HG02798 (cell line): ENCODE measurements around the gene NSRP1.
"Not testable (repeated sequence)": the region's sequence is repeated elsewhere in the genome, so short reads cannot be mapped to it uniquely, and the experiment has no call there.

Experiments used
- ATAC-seq: cut with Tn5 transposase; IDR thresholded peaks from one replicate; pipeline ENCODE4 v1.9.1; 2021; ENCODE audit warnings: mild to moderate bottlenecking; ENCODE audit not compliant: unreplicated experiment, poor library complexity

Gene NSRP1

GRCh38 chr17:30116661-30117551 lies at the start of gene NSRP1:
Gene NSRP1, plus strand, starts transcription at chr17:30116816. Its CDS starts 28 bp downstream, at chr17:30116844.
- peak; percentile 93 for ATAC-seq

- ATAC-seq, result no peak
These were observed 48.2 kb upstream of the NSRP1 start for GRCh38 chr17:30068465-30068864.

GRCh38 chr17:30074254-30074653 lies 42.4 kb upstream of the NSRP1 start:
- no peak for ATAC-seq

DNA sequence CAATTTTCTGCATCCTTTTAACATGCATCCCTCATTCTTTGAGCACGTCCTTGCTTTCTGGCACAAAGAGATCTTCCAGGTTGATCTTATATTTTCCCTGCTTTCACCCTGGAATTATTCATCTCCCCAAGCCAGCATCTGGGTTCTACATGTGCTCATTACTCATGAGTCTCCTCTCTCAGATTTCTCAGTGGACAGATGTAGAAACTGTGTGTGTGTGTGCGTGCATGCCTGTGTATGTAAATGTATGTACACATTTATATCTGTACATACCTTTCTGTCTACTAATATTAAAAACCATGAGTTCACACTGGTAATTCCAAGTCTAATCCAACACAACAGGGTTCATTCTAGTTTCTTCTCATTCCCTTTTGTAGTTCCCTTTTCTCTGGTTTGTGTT lies 41.9 kb upstream of the NSRP1 start:
- no peak for ATAC-seq

GRCh38 chr17:30082773-30083172 lies 33.8 kb upstream of the NSRP1 start:
- ATAC-seq, result no peak

DNA sequence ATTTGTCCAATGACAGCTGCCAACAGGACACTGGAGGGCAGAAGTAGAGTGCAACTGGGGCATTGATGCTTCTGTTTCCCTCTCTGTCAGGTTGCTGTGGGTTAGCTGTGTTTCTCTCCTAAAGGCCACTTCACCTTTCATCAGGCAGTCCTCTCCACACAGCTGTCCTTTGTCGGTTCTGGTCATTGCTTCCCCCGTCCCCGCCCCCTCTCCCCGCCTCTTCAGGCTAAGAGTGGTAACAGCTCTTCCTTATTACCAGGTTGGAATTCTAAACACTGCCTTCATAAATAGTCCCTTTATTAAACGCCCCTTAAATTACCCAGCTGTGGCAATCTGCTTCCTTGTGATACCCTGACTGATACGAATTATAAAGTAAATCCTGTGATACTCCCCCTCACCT lies 31.8 kb upstream of the NSRP1 start:
- ATAC-seq, result no peak

DNA sequence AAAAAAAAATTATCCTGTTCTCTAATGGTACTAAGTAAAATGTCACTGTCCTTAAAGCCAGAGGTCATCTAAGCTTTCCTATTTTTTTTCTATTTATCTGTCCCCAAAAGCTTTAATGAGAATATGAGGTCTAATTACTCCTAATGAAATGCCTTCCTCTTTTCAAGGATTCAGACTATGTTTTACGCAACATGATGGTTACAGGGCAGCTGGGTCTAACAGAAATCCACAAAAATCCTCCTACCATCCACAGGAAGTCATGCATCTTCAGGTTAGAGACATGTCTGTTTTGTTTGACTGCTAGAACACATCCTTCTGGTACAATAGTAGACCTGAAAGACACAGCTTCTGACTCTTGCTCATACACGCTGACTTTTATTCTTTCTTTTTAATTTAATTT lies 29.7 kb upstream of the NSRP1 start:
- ATAC-seq, result no peak

- not testable (repeated sequence) for ATAC-seq
These were observed 29.2 kb upstream of the NSRP1 start for GRCh38 chr17:30087431-30087830.

GRCh38 chr17:30091121-30091670 lies 25.4 kb upstream of the NSRP1 start:
- ATAC-seq, result no peak

DNA sequence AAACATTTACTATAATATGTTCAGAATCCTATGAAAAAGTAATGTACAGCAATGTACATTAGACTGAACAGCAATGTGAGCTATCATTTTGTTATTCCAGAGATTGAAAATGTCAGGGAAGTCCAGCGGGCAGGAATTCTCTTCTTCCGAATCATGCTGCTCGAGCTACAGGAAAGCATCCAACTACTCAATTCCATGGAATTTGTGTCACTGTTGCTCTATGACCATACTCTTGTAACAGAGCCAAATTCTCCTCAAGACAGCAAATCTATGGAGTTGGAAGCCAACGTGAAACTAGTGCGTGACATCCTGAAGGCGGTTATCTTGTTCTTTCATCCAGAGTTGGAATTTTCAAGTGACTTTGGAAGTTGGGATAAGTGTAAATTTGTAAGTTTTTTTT lies 24.8 kb upstream of the NSRP1 start:
- no peak for ATAC-seq

GRCh38 chr17:30092886-30093285 lies 23.7 kb upstream of the NSRP1 start:
- no peak for ATAC-seq

DNA sequence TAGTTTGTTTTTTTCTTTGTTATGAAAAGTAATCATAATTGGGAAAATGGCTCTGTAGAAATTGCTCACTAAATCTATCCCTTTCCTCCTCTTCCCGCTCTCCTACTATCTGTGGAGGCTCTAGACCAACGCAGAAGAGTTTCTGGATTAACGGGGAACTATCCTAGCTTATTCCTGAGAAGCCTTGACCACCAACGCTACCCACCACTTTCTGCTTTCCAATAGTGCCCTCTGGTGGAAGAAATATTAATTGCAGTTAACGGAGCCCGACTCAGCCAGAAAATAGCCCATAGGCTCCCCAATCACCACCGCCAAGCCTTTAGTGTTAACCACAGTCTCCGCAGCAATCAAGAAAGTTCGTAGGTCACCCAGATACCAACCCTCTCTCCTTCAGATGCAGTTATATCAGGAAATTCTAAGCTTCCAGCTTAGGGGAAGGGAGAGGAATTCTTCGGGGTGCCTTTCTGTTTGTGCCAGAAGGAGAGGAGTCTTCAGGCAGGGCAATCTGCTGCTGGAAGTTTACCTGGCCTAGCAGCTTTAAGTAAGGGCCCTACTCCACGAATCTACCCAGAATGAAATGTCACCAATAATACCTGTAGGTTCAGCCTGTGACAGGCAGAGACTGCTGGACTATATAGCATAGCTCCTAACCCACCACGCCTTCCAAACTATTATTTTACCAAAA lies 23.0 kb upstream of the NSRP1 start:
- no peak for ATAC-seq

GRCh38 chr17:30095507-30096244 lies 20.9 kb upstream of the NSRP1 start:
- ATAC-seq, result no peak

DNA sequence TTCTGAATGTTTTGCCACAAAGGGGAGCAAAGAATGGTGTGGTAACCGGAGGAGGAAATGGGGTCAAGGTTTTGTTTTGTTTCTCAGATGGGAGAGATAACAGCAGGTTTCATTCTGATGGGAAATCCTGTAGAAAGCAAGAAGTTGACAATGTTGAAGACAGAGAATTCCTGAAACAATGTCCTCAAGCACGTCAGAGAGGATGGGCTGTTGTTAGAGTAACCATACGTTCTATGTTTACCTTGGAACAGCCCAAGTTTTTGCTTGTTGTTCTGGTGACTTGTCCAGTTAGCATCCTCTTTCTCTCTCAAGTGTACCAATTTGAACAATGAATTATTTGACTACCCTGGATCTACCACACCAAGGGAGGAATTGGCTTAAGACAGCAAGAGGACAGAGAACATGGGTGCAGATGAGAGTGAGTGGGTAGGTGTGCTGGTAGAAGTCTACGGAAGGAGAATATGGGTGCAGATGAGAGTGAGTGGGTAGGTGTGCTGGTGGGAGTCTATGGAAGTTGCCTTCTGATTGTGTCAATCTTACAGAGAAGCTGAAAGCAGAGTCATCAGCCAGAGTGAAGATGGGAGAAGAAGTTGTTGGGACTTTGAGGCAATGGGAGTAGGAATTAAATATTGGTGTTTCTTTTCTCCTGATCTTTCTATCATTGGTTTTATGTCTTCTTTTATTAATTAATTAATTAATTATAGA lies 14.8 kb upstream of the NSRP1 start:
- ATAC-seq, result no peak

DNA sequence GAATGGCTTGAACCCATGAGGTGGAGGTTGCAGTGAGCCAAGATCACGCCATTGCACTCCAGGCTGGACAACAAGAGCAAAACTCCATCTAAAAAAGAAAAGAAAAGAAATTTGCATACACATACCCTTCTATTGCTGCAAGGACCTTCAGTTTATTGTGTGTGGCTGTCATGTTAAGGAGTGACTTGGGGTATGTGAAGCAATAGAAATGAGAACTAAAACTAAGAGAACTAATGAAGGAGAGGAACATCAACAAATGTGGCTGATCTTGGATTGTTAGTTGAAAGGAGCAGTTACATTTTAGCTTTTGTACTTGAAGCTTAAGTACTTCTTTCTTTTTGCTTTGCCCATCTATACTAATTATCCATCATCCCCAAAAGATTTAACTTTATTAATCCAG lies 12.7 kb upstream of the NSRP1 start:
- no peak for ATAC-seq

- ATAC-seq, result peak; percentile 67
These were observed 11.9 kb upstream of the NSRP1 start for GRCh38 chr17:30104575-30105339.

DNA sequence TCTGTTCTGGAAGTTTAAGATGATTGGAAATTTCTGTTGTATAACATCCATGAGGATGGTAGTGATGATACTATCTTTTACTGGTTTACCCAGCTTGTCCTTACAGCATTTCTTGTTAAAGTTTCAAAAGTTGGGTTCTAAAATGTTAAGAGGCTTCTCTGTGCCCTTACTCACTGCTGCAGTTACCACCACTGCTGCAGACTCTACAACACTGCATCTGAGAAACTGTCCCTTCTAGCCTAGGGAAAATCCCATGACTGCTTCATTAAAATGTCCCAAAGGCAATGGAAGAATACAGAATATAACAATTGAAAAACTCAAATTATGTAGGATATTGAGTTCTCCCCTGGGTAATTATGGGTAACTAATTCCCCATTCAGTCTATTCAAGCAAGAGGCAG lies 3.8 kb upstream of the NSRP1 start:
- ATAC-seq, result no peak

DNA sequence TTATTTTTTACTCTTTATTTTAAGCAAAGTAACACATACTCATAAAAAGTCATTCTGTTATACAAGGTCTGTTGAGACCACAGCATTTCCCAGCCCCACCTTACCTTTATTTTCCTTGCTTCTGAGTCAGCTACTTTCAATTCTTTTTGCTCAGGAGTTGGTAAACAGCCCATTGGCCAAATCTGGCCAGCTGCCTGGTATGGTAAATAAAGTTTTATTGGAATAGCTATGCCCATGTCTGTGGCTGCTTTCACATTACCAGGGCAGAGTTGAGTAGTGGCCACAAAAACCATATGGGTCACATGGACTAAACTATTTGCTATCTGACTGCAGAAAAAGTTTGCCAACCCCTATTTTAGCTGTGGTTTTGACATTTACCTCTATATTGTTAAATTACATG lies 3.4 kb upstream of the NSRP1 start:
- ATAC-seq, result no peak

GRCh38 chr17:30116345-30116660 lies 313 bp upstream of the NSRP1 start:
- no peak for ATAC-seq

- ATAC-seq, result no peak
These were observed 1.1 kb downstream of the NSRP1 start for GRCh38 chr17:30117675-30118081.
